SK-N-SH treated with all-trans-retinoic acid at 6 μM for 48 hours (cell line): ENCODE results near the gene RCHY1.

Experiments used
- ARNTL ChIP-seq: fragments of 450-650 bp; formaldehyde crosslinking; IDR thresholded peaks from 2 replicates; pipeline ENCODE4 v1.5.0; 2020; ENCODE audit warnings: low read depth, mild to moderate bottlenecking, moderate library complexity, borderline replicate concordance
- BACH2 ChIP-seq: fragments of 250-450 bp; sonication (Bioruptor Pico); IDR thresholded peaks from 2 replicates; pipeline ENCODE4 v1.9.0; 2021; ENCODE audit warnings: mild to moderate bottlenecking, borderline replicate concordance
- GLIS3 ChIP-seq: fragments of 250-450 bp; sonication (Bioruptor Pico); IDR thresholded peaks from 2 replicates; pipeline ENCODE4 v1.5.0; 2020; ENCODE audit warnings: mild to moderate bottlenecking, moderate library complexity
- TOX ChIP-seq: fragments of 250-450 bp; sonication (Bioruptor Pico); IDR thresholded peaks from 2 replicates; pipeline ENCODE4 v1.8.0; 2021; ENCODE audit warnings: mild to moderate bottlenecking, moderate library complexity, borderline replicate concordance
- ZC3H10 ChIP-seq: fragments of 250-450 bp; sonication (Bioruptor Pico); IDR thresholded peaks from 2 replicates; pipeline ENCODE4 v1.5.1; 2021; ENCODE audit warnings: mild to moderate bottlenecking, moderate library complexity
- ZFP3 ChIP-seq: fragments of 250-450 bp; sonication (Bioruptor Pico); IDR thresholded peaks from 2 replicates; pipeline ENCODE4 v1.5.0; 2020; ENCODE audit warnings: mild to moderate bottlenecking, moderate library complexity
- ZFP30 ChIP-seq: fragments of 450-650 bp; formaldehyde crosslinking; IDR thresholded peaks from 2 replicates; pipeline ENCODE4 v1.5.0; 2022; ENCODE audit warnings: mild to moderate bottlenecking, moderate library complexity

DNA sequence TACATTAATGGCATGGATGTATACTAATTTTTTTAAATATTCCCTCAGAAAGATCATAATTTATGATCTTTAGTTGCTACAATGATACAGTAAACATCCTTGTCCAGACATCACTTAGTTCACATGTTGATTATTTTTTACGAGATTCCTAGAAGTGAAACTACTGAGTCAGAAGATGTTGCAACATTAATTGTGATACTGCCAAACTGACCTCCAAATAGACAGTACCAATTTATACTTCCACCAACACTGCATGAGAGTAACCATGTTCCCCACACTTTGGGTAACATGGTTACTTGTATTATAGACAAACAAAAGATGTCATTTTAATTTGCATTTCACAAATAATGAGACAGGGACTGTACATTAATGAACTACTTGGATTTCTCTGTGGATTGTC lies 19.6 kb downstream of the RCHY1 start:
- TF ChIP-seq GLIS3 = no peak
- no peak for TF ChIP-seq BACH2 (CRISPR knock-in tag)
- TF ChIP-seq ZFP3 (CRISPR knock-in tag) = no peak
- TF ChIP-seq ARNTL (CRISPR knock-in tag) = no peak
- TF ChIP-seq ZFP30 (CRISPR knock-in tag) = no peak
- no peak for TF ChIP-seq ZC3H10
- no peak for TF ChIP-seq TOX (CRISPR knock-in tag)
